Ovary (tissue), 9 donors: ENCODE data around the gene ZFP2. TPM values are rescaled to one million over a fixed set of nuclear protein-coding genes. Genes with fewer than 3 reads are reported as not detected.
"Not testable (repeated sequence)": the region's sequence is repeated elsewhere in the genome, so short reads cannot be mapped to it uniquely, and the experiment has no call there.

Experiments
- DNase-seq, 5 donors: peaks; one replicate each; pipeline ENCODE4 v3.0.0-alpha.2; 2019 to 2020
- H3K27ac ChIP-seq, 2 donors: fragments of 200-600 bp; one replicate each; pipeline versions ENCODE4 v1.5.1 to v1.8.0; 2019 to 2022
- H3K27me3 ChIP-seq: fragments of 200-600 bp; one replicate; pipeline ENCODE4 v1.8.0; 2022
- H3K36me3 ChIP-seq: fragments of 200-600 bp; sonication (generic); one replicate; pipeline ENCODE4 v1.5.1; 2019
- H3K4me1 ChIP-seq: one replicate; pipeline ENCODE4 v1.8.1; 2013; ENCODE audit warnings: mild to moderate bottlenecking, moderate library complexity; ENCODE audit not compliant: insufficient read depth
- H3K4me3 ChIP-seq: fragments of 200-600 bp; sonication (generic); one replicate; pipeline ENCODE4 v1.5.1; 2017
- H3K9me3 ChIP-seq, 2 donors: fragments of 200-600 bp in 1 of 2; sonication (generic) in 1 of 2; one replicate each; pipeline versions ENCODE4 v1.5.1 to v1.8.1; 2013 to 2019; ENCODE audit warnings: mild to moderate bottlenecking in 1 of 2, moderate library complexity in 1 of 2
- CTCF ChIP-seq, 3 donors: fragments of 450-650 bp in 2 of 3; fragments of 200-600 bp in 1 of 3; IDR thresholded peaks; one replicate each; pipeline versions ENCODE4 v1.5.1 to v1.8.0; 2016 to 2022; ENCODE audit warnings: antibody characterized with exemption in 3 of 3, mild to moderate bottlenecking in 1 of 3
- EP300 ChIP-seq: sonication (generic); formaldehyde crosslinking; IDR thresholded peaks from one replicate; pipeline ENCODE4 v1.6.1; 2017; ENCODE audit warnings: antibody characterized with exemption
- POLR2A ChIP-seq: fragments of 450-650 bp; IDR thresholded peaks from one replicate; pipeline ENCODE4 v1.6.1; 2017; ENCODE audit warnings: antibody characterized with exemption, mild to moderate bottlenecking, moderate library complexity
- WGBS, 3 donors: extraction: QIAGEN DNeasy Blood & Tissue Kit in 1 of 3; methylation state at CpG; one replicate each; pipeline versions ENCODE4 v1.1.5 to v1.1.7; 2013 to 2017; 5-methylcytosine and 5-hydroxymethylcytosine counted together
- intact Hi-C, 4 donors: fragments of 100-400 bp; cut with DNase I; formaldehyde crosslinking; loops; one replicate each; pipeline versions ENCODE4 v1.11.0 to v1.15.1; 2022 to 2023
- polyA plus RNA-seq, 2 donors: library from polyadenylated mRNA; stranded (reverse); fragments of 200-250 nt in 1 of 2; fragments of 350-450 nt in 1 of 2; fragmentation: Illumina TruSeq in 1 of 2; extraction: RNeasy Lipid Tissue Mini Kit (QIAGEN cat#74804) in 1 of 2; gene quantifications; one replicate each; pipeline ENCODE4 v1.2.3, GENCODE V29; 2013 to 2014
- total RNA-seq, 7 donors: library from RNA; depleted of rRNA in 2 of 7; stranded (reverse); fragments of >200 nt in 2 of 7; fragmentation: NEBNext Ultra II Directional in 3 of 7; extraction: Animal tissue kit (Norgen Biotek cat#: 25700) in 3 of 7; gene quantifications; one replicate each; pipeline versions ENCODE4 v1.1.0 to v1.2.4, GENCODE V29; 2016 to 2023
- donor health status: DM: no; HTN: no; CAD: no; lungs with moderate emphysema.
- donor health status: DM: no; HTN: no; CAD: no.
- donor health status: Bipolar disorder and iron deficiency.
- donor health status: DM: yes; HTN: yes; CAD: no.
- donor health status: DM: no; HTN: no; CAD: no.
- donor health status: DM: yes; HTN: yes; CAD: no.

ZFP2 gene
- total and polyA plus RNA-seq, 9 donors: 1.1 to 4.2 (median 3.3) TPM

GRCh38 chr5:178859625-178860521 is 35.8 kb upstream of the ZFP2 start, which contains the start of gene ZNF354B:
Gene ZNF354B, plus strand, starts transcription at chr5:178859953. Its CDS starts 1,095 bp downstream, at chr5:178861048.
- H3K27ac ChIP-seq: peak within 1 kb of the TSS; percentile 71 to 84
- intact Hi-C loops: loop anchor here in 2 of 4 donors (5.0 to 10.0 kb wide), 5 partner anchors 125 to 487 kb away; partner anchors contain the start of genes ZNF354A (in 2 of the 2), ADAMTS2 (in 1 of the 2), CLK4 (in 1 of the 2) and ZNF354C (in 1 of the 2)
- peaks cover 2% of the 10 kb centered on the region for H3K4me1 ChIP-seq
- H3K4me3 ChIP-seq: peak within 1 kb of the TSS; percentile 76
- 0 to 1% (median 1%) methylated on average over 36 to 86 of the region's 86 CpGs for WGBS, 3 donors
- H3K36me3 ChIP-seq: no peaks in the 10 kb centered on the region
- DNase-seq: peak; percentile 84 to 89 (median 86)
- no peaks in the 10 kb centered on the region for H3K27me3 ChIP-seq
- H3K9me3 ChIP-seq: no peaks in the 10 kb centered on the region
- TF ChIP-seq CTCF (IDR thresholded peaks at IDR 0.05) (no peak), POLR2A (peak; percentile 50)

GRCh38 chr5:178860615-178861014 is 35.1 kb upstream of the ZFP2 start:
- intact Hi-C loops: loop anchor here in 1 of 4 donors (5.0 kb wide), 1 partner anchor 233 kb away; the partner anchor contains the start of gene CLK4
- not testable (repeated sequence) for H3K36me3 ChIP-seq, DNase-seq, H3K27me3 ChIP-seq, H3K4me1 ChIP-seq, H3K9me3 ChIP-seq
- Histone ChIP-seq H3K4me3 (peak overlapping the region; percentile 76), H3K27ac (peak overlapping the region in 1 of 2 donors; percentile 84)
- 0% methylated on average over 5 to 13 of the region's 31 CpGs; no CpG with 5 or more reads in 1 of the 3 donors for WGBS, 3 donors

- Histone ChIP-seq H3K4me3 (no peak overlapping the region), H3K4me1 (peaks cover 2% of the 10 kb centered on the region), H3K36me3 (no peaks in the 10 kb centered on the region), H3K9me3 (no peaks in the 10 kb centered on the region), H3K27ac (no peak overlapping the region), H3K27me3 (no peaks in the 10 kb centered on the region)
- intact Hi-C loops: loop anchor here in 1 of 4 donors (5.0 kb wide), 1 partner anchor 234 kb away; the partner anchor contains the start of gene CLK4
- TF ChIP-seq POLR2A (no peak), EP300 (no peak), CTCF (IDR thresholded peaks at IDR 0.05) (no peak)
- no peak for DNase-seq
- 95 to 96% (median 96%) methylated on average over 8 of the region's 8 CpGs for WGBS, 3 donors
Observed at GRCh38 chr5:178861627-178862026, 34.1 kb upstream of the ZFP2 start.

GRCh38 chr5:178866946-178867345 is 28.8 kb upstream of the ZFP2 start:
- Histone ChIP-seq H3K36me3 (no peaks in the 10 kb centered on the region), H3K27me3 (no peaks in the 10 kb centered on the region), H3K27ac (no peak overlapping the region), H3K4me3 (no peak overlapping the region), H3K4me1 (no peaks in the 10 kb centered on the region), H3K9me3 (peaks cover 0 to 3% of the 10 kb centered on the region in 2 donors)
- WGBS, 3 donors: 90 to 99% (median 91%) methylated on average over 4 of the region's 4 CpGs
- intact Hi-C loops: no loop called here
- TF ChIP-seq CTCF (IDR thresholded peaks at IDR 0.05) (no peak), EP300 (no peak), POLR2A (no peak)
- no peak for DNase-seq

GRCh38 chr5:178869577-178869976 is 26.1 kb upstream of the ZFP2 start:
- no peak for DNase-seq
- Histone ChIP-seq H3K27me3 (no peaks in the 10 kb centered on the region), H3K27ac (no peak overlapping the region), H3K4me1 (no peaks in the 10 kb centered on the region), H3K9me3 (peaks cover 0 to 3% of the 10 kb centered on the region in 2 donors), H3K4me3 (no peak overlapping the region), H3K36me3 (no peaks in the 10 kb centered on the region)
- WGBS, 3 donors: 82 to 93% (median 91%) methylated on average over 8 of the region's 8 CpGs
- no peak for TF ChIP-seq EP300
- TF ChIP-seq POLR2A: no peak
- no peak for TF ChIP-seq CTCF (IDR thresholded peaks at IDR 0.05)
- intact Hi-C loops: no loop called here
